CD4-positive, alpha-beta T cell (primary cell): ENCODE results near the gene FLYWCH1. TPM values are rescaled to one million over a fixed set of nuclear protein-coding genes. Genes with fewer than 3 reads are reported as not detected.
A peak's percentile ranks its signal among the peaks of the same experiment; 100 is the strongest.

Source experiments
- ATAC-seq: fragments of 200-7000 bp; cut with Tn5 transposase; one replicate; pipeline ENCODE4 v1.10.0; 2022; ENCODE audit warnings: mild to moderate bottlenecking; ENCODE audit not compliant: poor library complexity
- CTCF ChIA-PET: fragments of 350-600 bp; sonication (Branson Sonifier 250); formaldehyde crosslinking; loops from one replicate; lab custom pipeline; 2021; ENCODE audit warnings: antibody characterized with exemption, inconsistent platforms; lab: Charles Lee
- POLR2A ChIA-PET: fragments of 350-600 bp; sonication (Branson Sonifier 250); formaldehyde crosslinking; loops from one replicate; lab custom pipeline; 2021; ENCODE audit warnings: antibody characterized with exemption, inconsistent platforms; lab: Charles Lee
- DNase-seq, 14 experiments: peaks; one replicate each; pipeline ENCODE4 v3.0.0-alpha.2; 2013 to 2020; ENCODE audit warnings: mixed read lengths in 2 of 14
- H3K27ac ChIP-seq, 2 donors: one replicate each; pipeline versions ENCODE4 v1.5.1 to v1.7.0; 2013; ENCODE audit warnings: low read length in 2 of 2, low read depth in 1 of 2, mild to moderate bottlenecking in 1 of 2
- H3K27me3 ChIP-seq, 2 experiments: 1 replicate in 1 of 2; 2 replicates in 1 of 2; pipeline versions ENCODE4 v1.6.1 to v1.7.0; 2013; ENCODE audit warnings: low read length in 2 of 2, control low read depth in 1 of 2, mild to moderate bottlenecking in 1 of 2, moderate library complexity in 1 of 2; ENCODE audit not compliant: insufficient read depth in 2 of 2, control insufficient read depth in 1 of 2
- H3K36me3 ChIP-seq: one replicate; pipeline ENCODE4 v1.6.1; 2013; ENCODE audit warnings: low read length, control low read depth; ENCODE audit not compliant: insufficient read depth
- H3K4me1 ChIP-seq: one replicate; pipeline ENCODE4 v1.6.1; 2013; ENCODE audit warnings: low read length, control low read depth; ENCODE audit not compliant: insufficient read depth
- H3K4me3 ChIP-seq: one replicate; pipeline ENCODE4 v1.5.1; 2013; ENCODE audit warnings: mild to moderate bottlenecking, low read length, moderate library complexity
- H3K9me3 ChIP-seq, 2 experiments: 1 replicate in 1 of 2; 2 replicates in 1 of 2; pipeline versions ENCODE4 v1.6.1 to v1.7.0; 2013; ENCODE audit warnings: low read length in 2 of 2, mild to moderate bottlenecking in 2 of 2, control low read depth in 1 of 2, moderate library complexity in 1 of 2; ENCODE audit not compliant: control insufficient read depth in 1 of 2, insufficient read depth in 1 of 2
- H3K27ac Mint-ChIP-seq: one replicate; pipeline ENCODE4 v1.8.0; 2020; ENCODE audit warnings: mixed read lengths
- H3K27me3 Mint-ChIP-seq: one replicate; pipeline ENCODE4 v1.8.0; 2021; ENCODE audit warnings: mixed read lengths
- H3K36me3 Mint-ChIP-seq: one replicate; pipeline ENCODE4 v1.8.0; 2021; ENCODE audit warnings: low read depth, mixed read lengths
- H3K4me1 Mint-ChIP-seq: one replicate; pipeline ENCODE4 v1.8.0; 2021; ENCODE audit warnings: low read depth, mixed read lengths
- H3K4me3 Mint-ChIP-seq: one replicate; pipeline ENCODE4 v1.8.0; 2020; ENCODE audit warnings: mild to moderate bottlenecking, mixed read lengths
- H3K9me3 Mint-ChIP-seq: one replicate; pipeline ENCODE4 v1.8.0; 2020; ENCODE audit warnings: mixed read lengths
- intact Hi-C, 2 experiments: fragments of 100-400 bp; cut with DNase I in 1 of 2; cut with micrococcal nuclease in 1 of 2; formaldehyde crosslinking; loops; one replicate each; pipeline versions ENCODE4 v1.15.1 to v1.9.0; 2023 to 2025; cut with DNase I, micrococcal nuclease
- total RNA-seq, 174 experiments: library from RNA in 2 of 174; stranded (reverse) in 2 of 174; gene quantifications; one replicate each; pipeline ENCODE4 v1.2.3 and lab custom pipeline; 2021 to 2026
- TF ChIP-seq, protein P1 (sequence below): fragments of 200-600 bp; IDR thresholded peaks from one replicate; pipeline ENCODE4 v1.8.0; 2022; ENCODE audit warnings: antibody characterized with exemption, mild to moderate bottlenecking

The FLYWCH1 gene
- total RNA-seq, 2 experiments from 2014 or later: 84.8 to 97.0 TPM

DNA sequence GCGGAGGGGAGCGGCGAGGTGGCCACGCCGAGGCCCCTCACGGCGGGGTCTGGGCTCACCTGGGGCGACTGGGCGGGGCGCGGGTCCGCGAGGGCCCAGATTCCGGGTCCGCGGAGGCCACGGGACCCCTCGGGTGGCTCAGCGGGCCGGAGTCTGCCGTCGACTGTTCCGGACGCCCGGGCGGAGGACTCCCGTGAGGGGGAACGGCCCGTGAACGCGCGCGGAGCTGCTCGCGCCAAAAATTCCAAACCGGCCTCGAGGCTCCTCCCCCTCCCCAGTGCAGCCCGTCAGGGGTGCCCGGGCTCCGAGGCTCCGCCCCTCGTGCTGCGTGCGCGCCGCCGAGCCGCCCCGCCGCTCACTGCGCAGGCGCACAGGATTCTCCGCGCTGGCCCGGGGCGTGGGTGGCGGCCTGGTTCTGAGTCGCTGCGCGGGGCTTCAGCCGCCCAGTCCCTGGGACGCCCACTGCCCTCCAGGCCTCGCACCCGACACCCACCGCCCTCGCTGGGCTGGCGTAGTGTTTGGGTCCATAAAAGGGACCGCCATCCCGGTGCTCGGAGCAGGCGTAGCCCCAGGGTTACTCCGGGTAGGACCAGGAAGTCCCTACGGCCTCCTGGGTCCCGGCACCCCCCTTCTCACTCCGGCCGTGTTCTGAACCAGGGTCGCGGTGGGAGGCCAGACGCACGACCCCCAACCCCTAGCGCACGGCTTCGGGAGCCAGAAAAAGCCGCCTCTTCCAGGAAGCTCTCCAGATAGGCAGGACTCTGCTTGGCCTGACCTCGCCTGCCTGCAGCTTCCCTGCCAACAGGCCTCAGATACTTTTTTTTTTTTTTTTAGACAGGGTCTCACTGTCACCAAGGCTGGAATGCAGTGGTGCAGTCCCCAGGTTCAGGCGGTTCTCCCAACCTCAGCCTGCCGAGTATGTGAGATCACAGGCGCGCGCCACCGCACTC lies 68.8 kb downstream of the FLYWCH1 start, which contains the start of gene PKMYT1:
TSS of gene PKMYT1 (minus strand) at position 220 of the 950 bp plus-strand sequence. CDS start 789 bp downstream, outside the sequence.
- Mint-ChIP-seq H3K4me1 (no peaks in the 10 kb centered on the region), H3K9me3 (no peaks in the 10 kb centered on the region), H3K27me3 (no peaks in the 10 kb centered on the region), H3K27ac (peak within 1 kb of the TSS; percentile 49), H3K36me3 (no peaks in the 10 kb centered on the region), H3K4me3 (peak within 1 kb of the TSS; percentile 82)
- Histone ChIP-seq H3K36me3 (no peaks in the 10 kb centered on the region), H3K9me3 (peaks cover 0 to 7% of the 10 kb centered on the region in 2 experiments), H3K27me3 (peaks cover 0 to 3% of the 10 kb centered on the region in 2 experiments), H3K4me3 (peak within 1 kb of the TSS; percentile 93), H3K27ac (peak within 1 kb of the TSS; percentile 50 to 73), H3K4me1 (peaks cover 29% of the 10 kb centered on the region)
- intact Hi-C loops: loop anchor here in 1 of 2 experiments (1.0 to 5.0 kb wide), 4 partner anchors 11 to 103 kb away; partner anchors contain the start of genes FLYWCH1 and PAQR4
- DNase-seq: peak; percentile 86 to 98 (median 94)
- ChIA-PET POLR2A (interaction anchor here (0.6 to 2.1 kb wide), 11 partner anchors 12 to 596 kb away, joined by 3 to 22 read pairs (median 3); partner anchors contain the start of genes KCTD5, KREMEN2, PAQR4 and TNFRSF12A), CTCF (interaction anchor here (0.8 to 1.7 kb wide), 3 partner anchors 10 to 50 kb away, joined by 3 to 4 read pairs (median 3); no protein-coding TSS in a partner anchor)
- ATAC-seq: peak; percentile 95
- TF ChIP-seq, protein P1, sequence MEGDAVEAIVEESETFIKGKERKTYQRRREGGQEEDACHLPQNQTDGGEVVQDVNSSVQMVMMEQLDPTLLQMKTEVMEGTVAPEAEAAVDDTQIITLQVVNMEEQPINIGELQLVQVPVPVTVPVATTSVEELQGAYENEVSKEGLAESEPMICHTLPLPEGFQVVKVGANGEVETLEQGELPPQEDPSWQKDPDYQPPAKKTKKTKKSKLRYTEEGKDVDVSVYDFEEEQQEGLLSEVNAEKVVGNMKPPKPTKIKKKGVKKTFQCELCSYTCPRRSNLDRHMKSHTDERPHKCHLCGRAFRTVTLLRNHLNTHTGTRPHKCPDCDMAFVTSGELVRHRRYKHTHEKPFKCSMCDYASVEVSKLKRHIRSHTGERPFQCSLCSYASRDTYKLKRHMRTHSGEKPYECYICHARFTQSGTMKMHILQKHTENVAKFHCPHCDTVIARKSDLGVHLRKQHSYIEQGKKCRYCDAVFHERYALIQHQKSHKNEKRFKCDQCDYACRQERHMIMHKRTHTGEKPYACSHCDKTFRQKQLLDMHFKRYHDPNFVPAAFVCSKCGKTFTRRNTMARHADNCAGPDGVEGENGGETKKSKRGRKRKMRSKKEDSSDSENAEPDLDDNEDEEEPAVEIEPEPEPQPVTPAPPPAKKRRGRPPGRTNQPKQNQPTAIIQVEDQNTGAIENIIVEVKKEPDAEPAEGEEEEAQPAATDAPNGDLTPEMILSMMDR: no peak

DNA sequence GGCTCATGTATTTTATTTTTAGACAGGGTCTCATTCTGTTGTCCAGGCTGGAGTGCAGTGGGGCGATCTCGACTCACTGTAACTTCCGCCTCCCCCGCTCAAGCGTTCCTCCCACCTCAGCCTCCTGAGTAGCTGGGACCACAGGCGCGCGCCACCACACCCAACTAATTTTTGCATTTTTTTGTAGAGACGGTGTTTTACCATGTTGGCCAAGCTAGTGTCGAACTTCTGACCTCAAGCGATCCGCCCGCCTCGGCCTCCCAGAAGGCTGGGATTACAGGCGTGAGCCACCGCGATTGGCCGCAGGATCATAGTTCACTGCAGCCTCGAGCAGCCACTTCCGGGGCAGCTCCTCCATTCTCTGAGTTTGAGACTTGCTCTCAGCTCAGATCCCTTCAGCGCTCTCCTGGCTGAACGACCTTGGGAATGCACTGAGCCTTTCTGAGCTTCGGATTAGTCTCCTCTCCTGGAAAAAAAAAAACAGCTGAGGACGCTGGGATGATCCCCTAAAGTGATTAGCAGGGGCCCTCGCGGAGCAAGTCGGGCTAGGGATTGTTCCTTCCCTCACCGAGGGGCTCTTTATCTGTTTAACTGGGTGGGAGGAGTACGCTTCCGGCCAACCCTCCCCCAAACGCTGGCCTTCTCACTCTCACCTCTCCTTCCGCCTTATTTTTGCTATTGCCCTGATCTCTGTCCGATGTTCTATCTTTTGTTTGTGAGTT lies 69.6 kb downstream of the FLYWCH1 start:
- Histone ChIP-seq H3K27me3 (peaks cover 0 to 3% of the 10 kb centered on the region in 2 experiments), H3K36me3 (no peaks in the 10 kb centered on the region), H3K27ac (no peak overlapping the region), H3K4me3 (peak overlapping the region; percentile 93), H3K9me3 (peaks cover 0 to 7% of the 10 kb centered on the region in 2 experiments), H3K4me1 (peaks cover 29% of the 10 kb centered on the region)
- POLR2A ChIA-PET: interaction anchor here (0.7 to 2.1 kb wide), 6 partner anchors 13 to 299 kb away, joined by 3 to 22 read pairs (median 3); partner anchors contain the start of genes KCTD5, PAQR4 and TNFRSF12A
- DNase-seq (no peak), ATAC-seq (no peak)
- intact Hi-C loops: loop anchor here in 1 of 2 experiments (5.0 kb wide), 2 partner anchors 69 to 104 kb away; partner anchors contain the start of gene FLYWCH1
- TF ChIP-seq, protein P1: no peak
- Mint-ChIP-seq H3K4me1 (no peaks in the 10 kb centered on the region), H3K27ac (peak overlapping the region; percentile 49), H3K4me3 (peak overlapping the region; percentile 75), H3K36me3 (no peaks in the 10 kb centered on the region), H3K9me3 (no peaks in the 10 kb centered on the region), H3K27me3 (no peaks in the 10 kb centered on the region)
- CTCF ChIA-PET: interaction anchor here (0.7 to 1.7 kb wide), 4 partner anchors 11 to 50 kb away, joined by 3 to 4 read pairs (median 3); no protein-coding TSS in a partner anchor

DNA sequence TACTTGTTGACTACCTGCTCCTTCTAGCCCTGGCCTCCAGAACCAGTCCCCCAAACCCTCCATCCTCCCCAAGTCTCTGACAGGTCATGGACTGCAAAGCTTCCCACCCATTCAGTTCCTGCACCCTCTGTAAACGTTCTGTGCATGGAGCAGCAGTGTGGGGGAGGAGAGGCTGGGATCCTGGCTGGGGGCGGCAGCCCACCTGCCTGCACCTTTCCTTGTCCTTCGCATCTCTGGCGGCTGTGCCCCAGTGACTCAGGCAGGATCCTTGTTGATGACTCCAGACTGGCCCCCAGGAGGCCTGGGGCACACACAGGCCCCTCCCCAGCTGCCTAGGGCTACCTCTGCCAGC lies 70.1 kb downstream of the FLYWCH1 start:
- Histone ChIP-seq H3K9me3 (peaks cover 0 to 7% of the 10 kb centered on the region in 2 experiments), H3K27ac (no peak overlapping the region), H3K4me3 (no peak overlapping the region), H3K4me1 (peaks cover 29% of the 10 kb centered on the region), H3K36me3 (no peaks in the 10 kb centered on the region), H3K27me3 (peaks cover 0 to 3% of the 10 kb centered on the region in 2 experiments)
- ATAC-seq (no peak), DNase-seq (no peak)
- H3K27me3 Mint-ChIP-seq: no peaks in the 10 kb centered on the region
- ChIA-PET POLR2A (interaction anchor here (0.7 to 2.1 kb wide), 2 partner anchors 13 to 67 kb away, joined by 3 to 22 read pairs; partner anchors contain the start of gene PAQR4), CTCF (interaction anchor here (0.7 to 1.7 kb wide), 2 partner anchors 12 kb away, joined by 3 to 4 read pairs; no protein-coding TSS in a partner anchor)
- H3K36me3 Mint-ChIP-seq: no peaks in the 10 kb centered on the region
- intact Hi-C loops: loop anchor here in 1 of 2 experiments (2.0 to 5.0 kb wide), 3 partner anchors 39 to 105 kb away; partner anchors contain the start of genes FLYWCH1 and TNFRSF12A
- H3K9me3 Mint-ChIP-seq: no peaks in the 10 kb centered on the region
- no peak overlapping the region for H3K27ac Mint-ChIP-seq
- TF ChIP-seq, protein P1: no peak
- no peaks in the 10 kb centered on the region for H3K4me1 Mint-ChIP-seq
- H3K4me3 Mint-ChIP-seq: peak overlapping the region; percentile 75
